Neural cell (in vitro differentiated cells): ENCODE measurements around the gene DOHH.

Experiments
- CTCF ChIP-seq: fragments of 450-650 bp; IDR thresholded peaks from 2 replicates; pipeline ENCODE4 v1.5.1; 2014; ENCODE audit warnings: antibody characterized with exemption, mild to moderate bottlenecking, moderate library complexity; ENCODE audit not compliant: poor library complexity, severe bottlenecking
- POLR2AphosphoS5 ChIP-seq: IDR thresholded peaks from 2 replicates; pipeline ENCODE4 v1.6.1; 2012
- RAD21 ChIP-seq: fragments of 450-650 bp; conservative IDR thresholded peaks from 2 replicates; pipeline ENCODE4 v1.6.1; 2014; ENCODE audit warnings: antibody characterized with exemption, mild to moderate bottlenecking, moderate library complexity
- TAF1 ChIP-seq: IDR thresholded peaks from 2 replicates; pipeline ENCODE4 v1.6.1; 2012; ENCODE audit warnings: low read depth

- TF ChIP-seq CTCF = no peak
- no peak for TF ChIP-seq TAF1
- no peak for TF ChIP-seq POLR2AphosphoS5
- TF ChIP-seq RAD21 = no peak
Measured at GRCh38 chr19:3535563-3535965, 35.1 kb upstream of the DOHH start.
